ENCODE data around the gene EXT2. TPM values are rescaled to one million over a fixed set of nuclear protein-coding genes. Genes with fewer than 3 reads are reported as not detected.

Gene EXT2
- total and polyA plus RNA-seq, 10 of the 15 experiments (the other 5 are each of a cell fraction or from before 2014, with no cell fraction given): 3.8 to 31.4 (median 17.9) TPM

GRCh38 chr11:44065841-44066731 is 29.4 kb upstream of the EXT2 start, which contains the start of gene ACCS (continued):
- TF ChIP-seq MYB (IDR thresholded peaks at IDR 0.05; ENCODE audit: borderline replicate concordance, low read depth, low read length) (no peak), SMC3 (IDR thresholded peaks at IDR 0.05; ENCODE audit: borderline replicate concordance, low read length) (no peak), CHD2 (IDR thresholded peaks at IDR 0.05; ENCODE audit: borderline replicate concordance, low read depth, low read length) (peak; percentile 98), ZNF207 (IDR thresholded peaks at IDR 0.05; ENCODE audit: borderline replicate concordance) (peak; percentile 87), MYC (IDR thresholded peaks at IDR 0.05; ENCODE audit: insufficient read depth, insufficient read length, insufficient replicate concordance, low read length, severe bottlenecking) (no peak), PAX8 (IDR thresholded peaks at IDR 0.05) (no peak), SMAD1 (IDR thresholded peaks at IDR 0.05; ENCODE audit: low read depth, partially characterized antibody) (no peak), HDGF (IDR thresholded peaks at IDR 0.05) (0 out of 2 replicates have a peak, but pooled peaks have one; percentile 4), BACH1 (IDR thresholded peaks at IDR 0.05; ENCODE audit: borderline replicate concordance) (peak; percentile 74; the same call in 1 of the 2 replicates), IKZF2 (IDR thresholded peaks at IDR 0.05) (peak; percentile 74 to 80), MEF2B (IDR thresholded peaks at IDR 0.05; ENCODE audit: partially characterized antibody, poor library complexity, severe bottlenecking) (peak; percentile 50), YY1 (IDR thresholded peaks at IDR 0.05; ENCODE audit: low read depth, low read length) (peak; percentile 58), NR2C2 (IDR thresholded peaks at IDR 0.05; ENCODE audit: borderline replicate concordance, control insufficient read depth, insufficient read length, low read depth) (no peak), REST (IDR thresholded peaks at IDR 0.05; ENCODE audit: low read depth, low read length) (no peak), HSF1 (IDR thresholded peaks at IDR 0.05; ENCODE audit: low read depth, low read length) (no peak), FOXK2 (IDR thresholded peaks at IDR 0.05) (peak; percentile 32; the same call in 1 of the 2 replicates), SREBF2 (IDR thresholded peaks at IDR 0.05; ENCODE audit: low read length) (no peak), POLR2AphosphoS5 (IDR thresholded peaks at IDR 0.05; ENCODE audit: low read length) (peak; percentile 90), LARP7 (IDR thresholded peaks at IDR 0.05) (peak; percentile 89), ZNF274 (IDR thresholded peaks at IDR 0.05; ENCODE audit: insufficient read depth, insufficient read length) (no peak), RUNX3 (IDR thresholded peaks at IDR 0.05; ENCODE audit: low read length) (peak; percentile 73), EGR1 (IDR thresholded peaks at IDR 0.05; ENCODE audit: borderline replicate concordance in 1 of 2, low read depth in 2 of 2, low read length in 2 of 2) (peak in 1 of 2 experiments; percentile 80; a peak in 2 of 3 replicates), USF2 (IDR thresholded peaks at IDR 0.05; ENCODE audit: borderline replicate concordance, low read depth, low read length) (peak; percentile 67), ZNF622 (IDR thresholded peaks at IDR 0.05) (no peak)

Data from GM12878 (cell line).